Measurements from ENCODE around the gene EEF1AKMT1.
A peak's percentile ranks its signal among the peaks of the same experiment; 100 is the strongest.

The EEF1AKMT1 gene

GRCh38 chr13:20711301-20712044, 62.3 kb downstream of the EEF1AKMT1 start:
- Histone ChIP-seq H2AFZ (ENCODE audit: low read depth, low read length) (no peak overlapping the region), H3K36me3 (replicated peaks; ENCODE audit: low read depth, low read length) (no peaks in the 10 kb centered on the region), H3K27me3 (ENCODE audit: low read depth, low read length) (peaks cover 8% of the 10 kb centered on the region), H3K4me2 (ENCODE audit: low read length) (no peak overlapping the region), H3K4me1 (ENCODE audit: low read length) (peaks cover 7% of the 10 kb centered on the region; the same call in 1 of the 2 replicates), H3K27ac (ENCODE audit: low read length) (no peak overlapping the region), H3K79me2 (ENCODE audit: low read length) (no peaks in the 10 kb centered on the region), H3K9me3 (ENCODE audit: insufficient read depth, low read length) (no peaks in the 10 kb centered on the region), H4K20me1 (ENCODE audit: insufficient read depth, low read length) (no peaks in the 10 kb centered on the region), H3K4me3 (ENCODE audit: low read length) (no peak overlapping the region), H3K9ac (ENCODE audit: low read length) (no peak overlapping the region)
- no peak for TF ChIP-seq EZH2phosphoT487 (IDR thresholded peaks at IDR 0.05; ENCODE audit: low read depth)
- TF ChIP-seq, protein P1, sequence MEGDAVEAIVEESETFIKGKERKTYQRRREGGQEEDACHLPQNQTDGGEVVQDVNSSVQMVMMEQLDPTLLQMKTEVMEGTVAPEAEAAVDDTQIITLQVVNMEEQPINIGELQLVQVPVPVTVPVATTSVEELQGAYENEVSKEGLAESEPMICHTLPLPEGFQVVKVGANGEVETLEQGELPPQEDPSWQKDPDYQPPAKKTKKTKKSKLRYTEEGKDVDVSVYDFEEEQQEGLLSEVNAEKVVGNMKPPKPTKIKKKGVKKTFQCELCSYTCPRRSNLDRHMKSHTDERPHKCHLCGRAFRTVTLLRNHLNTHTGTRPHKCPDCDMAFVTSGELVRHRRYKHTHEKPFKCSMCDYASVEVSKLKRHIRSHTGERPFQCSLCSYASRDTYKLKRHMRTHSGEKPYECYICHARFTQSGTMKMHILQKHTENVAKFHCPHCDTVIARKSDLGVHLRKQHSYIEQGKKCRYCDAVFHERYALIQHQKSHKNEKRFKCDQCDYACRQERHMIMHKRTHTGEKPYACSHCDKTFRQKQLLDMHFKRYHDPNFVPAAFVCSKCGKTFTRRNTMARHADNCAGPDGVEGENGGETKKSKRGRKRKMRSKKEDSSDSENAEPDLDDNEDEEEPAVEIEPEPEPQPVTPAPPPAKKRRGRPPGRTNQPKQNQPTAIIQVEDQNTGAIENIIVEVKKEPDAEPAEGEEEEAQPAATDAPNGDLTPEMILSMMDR (IDR thresholded peaks at IDR 0.05; ENCODE audit: low read depth, low read length) = peak; percentile 40

DNA sequence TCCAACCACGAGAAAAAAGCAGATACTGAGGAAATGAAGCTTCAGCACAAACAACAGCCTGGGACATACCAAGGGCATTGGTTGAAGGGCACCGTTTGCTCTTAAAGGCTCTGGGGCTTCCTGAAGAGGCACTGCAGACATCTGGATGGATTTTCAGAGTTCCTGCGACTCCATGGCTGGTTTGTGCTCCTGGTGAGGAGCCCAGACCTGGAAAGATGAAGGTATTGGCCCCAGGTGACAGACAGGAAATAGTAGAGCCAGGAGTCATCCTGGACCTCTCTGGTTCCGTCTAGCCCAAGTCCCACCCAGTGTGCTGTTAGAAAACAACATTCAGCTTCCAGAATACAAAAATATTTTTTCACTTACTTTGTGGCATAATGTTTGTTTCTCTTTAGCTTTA, 64.0 kb downstream of the EEF1AKMT1 start:
- Histone ChIP-seq H3K27ac (ENCODE audit: low read length) (no peak overlapping the region), H4K20me1 (ENCODE audit: insufficient read depth, low read length) (no peaks in the 10 kb centered on the region), H3K4me2 (ENCODE audit: low read length) (no peak overlapping the region), H3K4me1 (ENCODE audit: low read length) (peaks cover 7% of the 10 kb centered on the region; the same call in 1 of the 2 replicates), H3K36me3 (replicated peaks; ENCODE audit: low read depth, low read length) (no peaks in the 10 kb centered on the region), H3K79me2 (ENCODE audit: low read length) (no peaks in the 10 kb centered on the region), H3K4me3 (ENCODE audit: low read length) (no peak overlapping the region), H3K9me3 (ENCODE audit: insufficient read depth, low read length) (no peaks in the 10 kb centered on the region), H3K9ac (ENCODE audit: low read length) (no peak overlapping the region), H3K27me3 (ENCODE audit: low read depth, low read length) (peaks cover 8% of the 10 kb centered on the region), H2AFZ (ENCODE audit: low read depth, low read length) (no peak overlapping the region)
- TF ChIP-seq, protein P1 (IDR thresholded peaks at IDR 0.05; ENCODE audit: low read depth, low read length) = no peak
- no peak for TF ChIP-seq EZH2phosphoT487 (IDR thresholded peaks at IDR 0.05; ENCODE audit: low read depth)

- Histone ChIP-seq H3K4me1 (ENCODE audit: low read length) (peaks cover 7% of the 10 kb centered on the region; the same call in 1 of the 2 replicates), H3K79me2 (ENCODE audit: low read length) (no peaks in the 10 kb centered on the region), H3K4me3 (ENCODE audit: low read length) (no peak overlapping the region), H4K20me1 (ENCODE audit: insufficient read depth, low read length) (no peaks in the 10 kb centered on the region), H2AFZ (ENCODE audit: low read depth, low read length) (no peak overlapping the region), H3K36me3 (replicated peaks; ENCODE audit: low read depth, low read length) (no peaks in the 10 kb centered on the region), H3K27ac (ENCODE audit: low read length) (no peak overlapping the region), H3K4me2 (ENCODE audit: low read length) (no peak overlapping the region), H3K9me3 (ENCODE audit: insufficient read depth, low read length) (no peaks in the 10 kb centered on the region), H3K9ac (ENCODE audit: low read length) (no peak overlapping the region), H3K27me3 (ENCODE audit: low read depth, low read length) (peaks cover 8% of the 10 kb centered on the region)
- TF ChIP-seq, protein P1 (IDR thresholded peaks at IDR 0.05; ENCODE audit: low read depth, low read length) = no peak
- no peak for TF ChIP-seq EZH2phosphoT487 (IDR thresholded peaks at IDR 0.05; ENCODE audit: low read depth)
These were observed 64.4 kb downstream of the EEF1AKMT1 start for GRCh38 chr13:20709369-20709768.

- TF ChIP-seq, protein P1 (IDR thresholded peaks at IDR 0.05; ENCODE audit: low read depth, low read length) = no peak
- TF ChIP-seq EZH2phosphoT487 (IDR thresholded peaks at IDR 0.05; ENCODE audit: low read depth) = no peak
These were observed 65.5 kb downstream of the EEF1AKMT1 start for GRCh38 chr13:20708216-20708615.

More at GRCh38 chr13:20708216-20708615, 65.5 kb downstream of the EEF1AKMT1 start:
- Histone ChIP-seq H2AFZ (ENCODE audit: low read depth, low read length) (no peak overlapping the region), H3K27ac (ENCODE audit: low read length) (no peak overlapping the region), H3K4me3 (ENCODE audit: low read length) (no peak overlapping the region), H3K9ac (ENCODE audit: low read length) (no peak overlapping the region), H4K20me1 (ENCODE audit: insufficient read depth, low read length) (no peaks in the 10 kb centered on the region), H3K79me2 (ENCODE audit: low read length) (no peaks in the 10 kb centered on the region), H3K27me3 (ENCODE audit: low read depth, low read length) (peaks cover 2% of the 10 kb centered on the region; the same call in 1 of the 2 replicates), H3K36me3 (replicated peaks; ENCODE audit: low read depth, low read length) (no peaks in the 10 kb centered on the region), H3K9me3 (ENCODE audit: insufficient read depth, low read length) (no peaks in the 10 kb centered on the region), H3K4me1 (ENCODE audit: low read length) (peaks cover 6% of the 10 kb centered on the region; the same call in 1 of the 2 replicates), H3K4me2 (ENCODE audit: low read length) (no peak overlapping the region)

All from OCI-LY3 (cell line).